Neuron (in vitro differentiated cells): ENCODE data around the gene SCN4A.
"Not testable (repeated sequence)": the region's sequence is repeated elsewhere in the genome, so short reads cannot be mapped to it uniquely, and the experiment has no call there.

Experiments used
- H2AFZ ChIP-seq: one replicate; pipeline ENCODE4 v1.6.1; 2013; ENCODE audit warnings: low read depth, mild to moderate bottlenecking, inconsistent platforms, low read length, moderate library complexity
- H3K27me3 ChIP-seq: one replicate; pipeline ENCODE4 v1.6.1; 2013; ENCODE audit warnings: low read length; ENCODE audit not compliant: insufficient read depth
- H3K36me3 ChIP-seq: one replicate; pipeline ENCODE4 v1.6.1; 2013; ENCODE audit warnings: low read length; ENCODE audit not compliant: insufficient read depth
- H3K4me1 ChIP-seq: one replicate; pipeline ENCODE4 v1.6.1; 2013; ENCODE audit warnings: low read length; ENCODE audit not compliant: insufficient read depth
- H3K4me3 ChIP-seq: 2 replicates; pipeline ENCODE4 v1.5.1; 2013; ENCODE audit warnings: mild to moderate bottlenecking, low read length, moderate library complexity
- H3K9me3 ChIP-seq: one replicate; pipeline ENCODE4 v1.6.1; 2013; ENCODE audit warnings: low read length

SCN4A gene

GRCh38 chr17:63914471-63914870 is 58.2 kb downstream of the SCN4A start:
- H2AFZ ChIP-seq: no peak overlapping the region
- no peaks in the 10 kb centered on the region for H3K9me3 ChIP-seq
- H3K4me3 ChIP-seq: no peak overlapping the region
- H3K4me1 ChIP-seq: no peaks in the 10 kb centered on the region
- peaks cover 6% of the 10 kb centered on the region for H3K27me3 ChIP-seq
- no peaks in the 10 kb centered on the region for H3K36me3 ChIP-seq

DNA sequence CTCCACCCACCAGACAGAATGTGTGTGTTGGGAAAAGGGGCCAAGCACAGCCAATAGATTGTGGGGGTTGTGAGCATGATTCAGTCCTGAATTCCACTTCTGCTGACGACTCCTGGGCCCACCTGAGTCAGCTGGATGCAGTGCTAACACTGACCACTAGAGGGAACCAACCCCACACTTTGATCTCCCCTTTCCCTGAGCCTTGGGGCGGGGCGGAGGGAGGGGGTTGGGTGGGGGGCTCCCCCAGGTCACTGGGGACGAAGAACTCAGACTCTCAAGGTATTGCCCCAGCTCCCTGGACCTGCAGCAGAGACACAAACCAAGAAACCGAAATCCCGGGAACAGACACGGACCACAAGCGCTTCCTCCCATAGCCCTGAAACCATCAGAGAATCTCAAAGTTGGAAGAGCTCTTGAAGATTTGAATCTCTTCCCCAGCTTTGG is 61.0 kb downstream of the SCN4A start:
- Histone ChIP-seq H3K27me3 (no peaks in the 10 kb centered on the region), H2AFZ (no peak overlapping the region), H3K36me3 (no peaks in the 10 kb centered on the region), H3K9me3 (no peaks in the 10 kb centered on the region), H3K4me1 (no peaks in the 10 kb centered on the region), H3K4me3 (no peak overlapping the region)

GRCh38 chr17:63911041-63911635 is 61.6 kb downstream of the SCN4A start, which contains the start of gene CSHL1:
Gene CSHL1 (minus strand): TSS chr17:63911258. CDS start chr17:63911196, 62 bp downstream.
- Histone ChIP-seq H3K4me3 (no peak within 1 kb of the TSS), H2AFZ (no peak within 1 kb of the TSS), H3K27me3 (no peaks in the 10 kb centered on the region), H3K4me1 (no peaks in the 10 kb centered on the region), H3K9me3 (no peaks in the 10 kb centered on the region), H3K36me3 (no peaks in the 10 kb centered on the region)

- Histone ChIP-seq H3K27me3 (no peaks in the 10 kb centered on the region), H3K36me3 (no peaks in the 10 kb centered on the region), H3K9me3 (no peaks in the 10 kb centered on the region), H3K4me1 (no peaks in the 10 kb centered on the region), H3K4me3 (no peak overlapping the region), H2AFZ (no peak overlapping the region)
Measured at GRCh38 chr17:63910096-63910495, 62.6 kb downstream of the SCN4A start.

DNA sequence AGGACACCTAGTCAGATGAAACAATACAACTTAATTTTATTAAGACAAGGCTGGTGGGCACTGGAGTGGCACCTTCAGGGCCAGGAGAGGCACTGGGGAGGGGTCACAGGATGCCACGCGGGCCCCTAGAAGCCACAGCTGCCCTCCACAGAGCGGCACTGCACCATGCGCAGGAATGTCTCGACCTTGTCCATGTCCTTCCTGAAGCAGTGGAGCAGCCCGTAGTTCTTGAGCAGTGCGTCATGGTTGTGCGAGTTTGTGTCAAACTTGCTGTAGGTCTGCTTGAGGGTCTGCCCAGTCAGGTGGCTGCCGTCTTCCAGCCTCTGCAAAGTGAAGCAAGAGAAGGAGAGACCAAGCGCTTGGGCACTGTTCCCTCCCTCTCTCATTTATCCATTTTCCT is 63.1 kb downstream of the SCN4A start:
- not testable (repeated sequence) for H3K4me1 ChIP-seq, H3K27me3 ChIP-seq, H3K36me3 ChIP-seq, H3K9me3 ChIP-seq, H2AFZ ChIP-seq, H3K4me3 ChIP-seq

DNA sequence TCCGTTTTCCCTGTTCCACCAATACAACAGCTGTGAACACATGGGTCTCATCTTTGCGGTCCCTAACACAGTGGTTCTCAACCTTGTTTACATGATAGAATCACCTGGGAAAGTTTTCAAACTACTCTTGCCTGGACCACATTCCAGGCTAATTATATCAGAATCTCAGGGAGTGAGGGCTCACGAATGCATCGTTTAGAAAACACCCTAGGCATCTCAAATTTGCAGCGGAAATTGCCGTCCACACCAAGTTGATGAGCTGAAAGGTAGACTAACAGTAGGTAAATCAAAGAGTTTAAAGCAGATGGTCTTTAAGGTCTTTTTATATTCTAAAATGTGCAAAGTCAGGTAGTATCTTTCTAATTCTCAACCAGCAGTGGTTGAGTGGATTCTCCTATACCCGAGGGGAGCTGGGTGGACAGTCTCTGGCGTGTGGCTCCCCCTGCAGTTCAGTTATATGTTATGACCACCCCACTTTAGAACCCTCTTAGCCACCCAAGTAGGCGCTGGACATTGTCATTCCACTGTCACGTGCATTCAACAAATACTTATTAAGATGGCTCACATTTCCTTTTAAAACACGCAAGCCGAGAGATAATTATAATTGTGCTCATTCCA is 65.4 kb downstream of the SCN4A start:
- H3K36me3 ChIP-seq, H3K4me3 ChIP-seq, H3K27me3 ChIP-seq, H3K9me3 ChIP-seq, H3K4me1 ChIP-seq, H2AFZ ChIP-seq: not testable (repeated sequence)

- not testable (repeated sequence) for H2AFZ ChIP-seq, H3K9me3 ChIP-seq, H3K4me1 ChIP-seq, H3K36me3 ChIP-seq, H3K27me3 ChIP-seq, H3K4me3 ChIP-seq
Measured at GRCh38 chr17:63904796-63905195, 67.9 kb downstream of the SCN4A start.

DNA sequence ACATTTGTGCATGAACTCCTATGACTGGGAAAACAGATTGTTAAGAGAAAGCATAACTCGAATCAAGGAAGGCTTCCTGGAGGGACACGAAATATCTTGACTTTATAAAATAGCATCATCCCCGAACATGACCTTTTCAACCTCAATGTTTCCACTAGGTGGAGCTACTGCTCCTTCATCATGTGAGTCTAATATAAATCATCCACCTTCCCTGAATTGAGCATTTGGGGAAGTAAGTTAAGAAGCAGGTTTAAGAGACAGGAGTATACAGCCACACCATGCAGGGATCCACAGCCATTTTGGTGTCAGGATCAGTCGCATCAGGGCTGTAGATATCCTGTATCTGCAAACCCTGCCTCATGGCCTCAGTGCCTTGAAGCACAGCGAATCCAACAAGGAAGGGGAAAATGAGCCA is 68.9 kb downstream of the SCN4A start:
- H3K36me3 ChIP-seq, H3K4me3 ChIP-seq, H3K4me1 ChIP-seq, H3K9me3 ChIP-seq, H3K27me3 ChIP-seq, H2AFZ ChIP-seq: not testable (repeated sequence)

- not testable (repeated sequence) for H2AFZ ChIP-seq, H3K9me3 ChIP-seq, H3K4me1 ChIP-seq, H3K36me3 ChIP-seq, H3K4me3 ChIP-seq, H3K27me3 ChIP-seq
Measured at GRCh38 chr17:63901971-63902370, 70.7 kb downstream of the SCN4A start.

DNA sequence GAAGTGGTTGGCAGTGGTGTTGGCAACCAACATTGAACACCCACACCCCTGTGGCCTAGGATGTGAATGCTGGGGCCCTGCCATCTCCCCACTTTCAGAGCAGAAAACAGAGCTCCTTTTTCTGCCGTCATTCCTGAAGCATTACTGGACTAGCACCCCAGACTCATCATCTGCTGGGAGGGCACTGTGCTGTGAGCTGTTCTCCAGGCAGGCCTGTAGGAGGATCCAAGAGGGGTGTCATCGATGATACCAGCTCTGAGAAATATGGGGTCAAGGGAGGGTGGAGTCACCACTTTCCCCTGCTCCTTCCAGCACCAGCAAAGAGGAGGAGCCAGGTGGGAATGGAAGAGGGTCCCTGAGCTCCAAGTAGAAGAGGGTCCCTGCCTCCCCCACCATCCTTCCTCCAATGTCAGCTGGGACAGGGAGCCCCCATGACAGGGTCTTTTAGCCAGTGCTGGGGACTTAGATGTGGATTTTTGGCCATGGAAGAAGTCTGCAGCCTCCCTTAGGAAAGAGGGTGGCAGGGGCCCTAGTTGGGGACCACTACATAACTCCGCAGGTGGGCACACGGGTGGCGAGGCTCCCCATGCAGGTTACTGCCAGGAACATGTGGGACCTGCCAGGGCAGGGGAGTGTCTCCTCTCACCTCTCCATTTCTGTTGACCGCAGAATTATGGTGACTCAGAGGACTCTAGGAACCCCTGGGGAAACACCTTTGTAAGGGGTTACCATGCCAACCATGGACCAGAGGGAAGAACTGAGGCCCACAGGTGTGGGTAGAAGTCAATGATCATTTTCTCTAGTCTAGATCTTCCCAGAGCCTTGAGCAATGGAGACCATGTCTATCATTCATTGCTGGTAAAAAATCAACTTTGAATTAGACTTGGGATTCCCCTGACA is 73.6 kb downstream of the SCN4A start:
- H3K9me3 ChIP-seq, H3K4me3 ChIP-seq, H3K27me3 ChIP-seq, H2AFZ ChIP-seq, H3K4me1 ChIP-seq, H3K36me3 ChIP-seq: not testable (repeated sequence)

DNA sequence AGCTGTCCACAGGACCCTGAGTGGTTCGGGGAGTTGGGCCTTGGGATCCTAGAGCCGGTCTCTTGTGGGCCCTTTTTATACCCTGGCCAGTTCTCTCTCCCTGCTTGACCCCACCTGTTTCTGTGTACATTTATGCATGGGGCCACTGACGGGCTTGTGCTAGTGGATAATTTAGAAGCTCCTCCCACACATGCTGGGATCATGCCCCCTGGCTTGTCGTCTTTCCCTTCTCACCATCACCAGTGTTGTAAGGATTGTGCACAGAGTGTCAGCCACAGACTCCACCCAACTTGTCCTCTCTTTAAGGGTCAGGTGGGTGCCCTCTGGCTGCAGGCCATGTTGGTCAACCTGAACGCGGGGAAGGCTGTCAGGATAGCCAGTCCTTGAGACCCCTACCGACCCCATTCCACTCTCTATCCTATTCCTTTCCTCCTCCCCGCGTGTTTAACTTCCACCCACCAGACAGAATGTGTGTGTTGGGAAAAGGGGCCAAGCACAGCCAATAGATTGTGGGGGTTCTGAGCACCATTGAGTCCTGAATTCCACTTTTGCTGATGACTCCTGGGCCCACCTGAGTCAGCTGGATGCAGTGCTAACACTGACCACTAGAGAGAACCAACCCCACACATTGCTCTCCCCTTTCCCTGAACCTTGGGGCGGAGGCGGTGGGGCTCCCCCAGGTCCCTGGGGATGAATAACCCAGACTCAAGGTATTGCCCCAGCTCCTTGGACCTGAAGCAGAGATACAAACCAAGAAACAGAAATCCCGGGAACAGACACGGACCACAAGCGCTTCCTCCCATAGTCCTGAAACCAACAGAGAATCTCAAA is 76.0 kb downstream of the SCN4A start, which contains the start of gene CSH1:
TSS of gene CSH1 (minus strand) at position 51 of the 831 bp plus-strand sequence. CDS start 63 bp downstream, outside the sequence.
- H3K27me3 ChIP-seq, H2AFZ ChIP-seq, H3K4me3 ChIP-seq, H3K36me3 ChIP-seq, H3K9me3 ChIP-seq, H3K4me1 ChIP-seq: not testable (repeated sequence)

DNA sequence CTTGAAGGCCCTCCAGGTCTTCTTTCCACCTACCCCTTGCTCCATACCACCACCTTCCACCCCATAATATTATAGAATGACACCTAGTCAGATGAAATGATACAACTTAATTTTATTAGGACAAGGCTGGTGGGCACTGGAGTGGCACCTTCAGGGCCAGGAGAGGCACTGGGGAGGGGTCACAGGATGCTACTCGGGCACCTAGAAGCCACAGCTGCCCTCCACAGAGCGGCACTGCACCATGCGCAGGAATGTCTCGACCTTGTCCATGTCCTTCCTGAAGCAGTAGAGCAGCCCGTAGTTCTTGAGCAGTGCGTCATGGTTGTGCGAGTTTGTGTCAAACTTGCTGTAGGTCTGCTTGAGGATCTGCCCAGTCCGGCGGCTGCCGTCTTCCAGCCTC is 77.9 kb downstream of the SCN4A start:
- not testable (repeated sequence) for H3K27me3 ChIP-seq, H2AFZ ChIP-seq

GRCh38 chr17:63894021-63894420 is 78.7 kb downstream of the SCN4A start:
- not testable (repeated sequence) for H2AFZ ChIP-seq, H3K4me1 ChIP-seq, H3K36me3 ChIP-seq, H3K4me3 ChIP-seq, H3K9me3 ChIP-seq, H3K27me3 ChIP-seq

More for the DNA sequence above, 77.9 kb downstream of the SCN4A start:
- not testable (repeated sequence) for H3K4me3 ChIP-seq, H3K4me1 ChIP-seq, H3K36me3 ChIP-seq, H3K9me3 ChIP-seq
